GM19372 (cell line): ENCODE data around the gene CDC45.

Experiments
- ATAC-seq: cut with Tn5 transposase; IDR thresholded peaks from one replicate; pipeline ENCODE4 v1.9.1; 2021; ENCODE audit warnings: mild to moderate bottlenecking, low read depth, moderate library complexity; ENCODE audit not compliant: unreplicated experiment

The CDC45 gene

DNA sequence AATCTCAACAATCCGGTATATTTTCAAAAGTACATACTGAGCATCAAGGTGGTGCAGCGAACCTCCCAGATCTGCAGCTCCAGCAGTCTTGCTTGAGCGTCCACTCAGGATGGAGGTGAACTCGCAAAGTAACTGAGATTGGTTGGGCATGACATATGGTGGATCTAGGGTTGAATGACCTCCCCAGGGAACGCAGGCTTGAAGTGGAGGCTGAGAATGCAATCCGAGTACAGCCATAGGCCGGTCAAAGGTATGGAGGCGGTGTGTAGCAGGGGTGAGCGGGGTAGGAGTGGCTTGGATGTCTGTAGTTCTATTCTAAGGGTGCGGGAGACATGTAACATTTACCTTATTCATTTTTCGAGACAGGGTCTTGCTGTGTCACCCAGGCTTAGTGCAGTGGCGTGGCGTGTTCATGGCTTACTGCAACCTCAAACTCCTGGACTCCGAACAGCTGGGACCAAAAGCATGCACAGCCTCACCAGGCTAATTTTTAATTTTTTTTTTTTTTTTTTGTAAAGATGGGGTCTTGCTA, 31.6 kb upstream of the CDC45 start:
- ATAC-seq: peak; percentile 30

DNA sequence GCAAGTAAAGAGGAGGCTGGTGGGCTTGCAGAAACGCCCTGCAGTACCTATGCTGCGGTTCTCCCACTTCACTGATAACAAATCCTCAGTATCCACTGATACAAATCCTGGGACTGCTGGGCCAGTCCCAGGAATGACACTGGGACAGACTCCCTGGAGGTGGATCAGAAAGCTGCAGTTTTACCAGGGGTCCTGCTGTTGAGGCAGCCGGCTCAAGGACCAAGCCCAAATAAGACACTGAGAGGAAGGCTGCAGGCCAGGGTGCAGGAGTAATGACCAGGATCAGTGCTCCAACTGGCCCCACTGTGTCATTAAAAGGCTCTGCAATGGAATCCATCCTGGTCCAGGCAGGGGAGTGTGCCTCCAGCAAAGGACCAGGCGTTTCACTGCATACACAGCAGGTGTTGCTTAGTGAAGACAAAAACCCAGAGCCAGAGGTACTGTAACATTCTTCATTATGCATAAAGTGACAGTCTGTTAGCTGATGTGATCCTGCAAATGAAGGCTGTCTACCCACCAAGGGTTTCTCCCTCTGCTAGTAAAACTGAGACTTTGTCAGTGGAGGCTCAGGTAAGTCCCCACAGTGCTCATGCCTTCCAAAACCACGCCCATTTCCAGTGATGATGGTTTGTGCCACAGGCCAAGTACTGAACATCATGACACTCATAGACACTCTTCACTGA, 30.8 kb upstream of the CDC45 start:
- no peak for ATAC-seq

GRCh38 chr22:19449422-19449767, 30.3 kb upstream of the CDC45 start:
- no peak for ATAC-seq

DNA sequence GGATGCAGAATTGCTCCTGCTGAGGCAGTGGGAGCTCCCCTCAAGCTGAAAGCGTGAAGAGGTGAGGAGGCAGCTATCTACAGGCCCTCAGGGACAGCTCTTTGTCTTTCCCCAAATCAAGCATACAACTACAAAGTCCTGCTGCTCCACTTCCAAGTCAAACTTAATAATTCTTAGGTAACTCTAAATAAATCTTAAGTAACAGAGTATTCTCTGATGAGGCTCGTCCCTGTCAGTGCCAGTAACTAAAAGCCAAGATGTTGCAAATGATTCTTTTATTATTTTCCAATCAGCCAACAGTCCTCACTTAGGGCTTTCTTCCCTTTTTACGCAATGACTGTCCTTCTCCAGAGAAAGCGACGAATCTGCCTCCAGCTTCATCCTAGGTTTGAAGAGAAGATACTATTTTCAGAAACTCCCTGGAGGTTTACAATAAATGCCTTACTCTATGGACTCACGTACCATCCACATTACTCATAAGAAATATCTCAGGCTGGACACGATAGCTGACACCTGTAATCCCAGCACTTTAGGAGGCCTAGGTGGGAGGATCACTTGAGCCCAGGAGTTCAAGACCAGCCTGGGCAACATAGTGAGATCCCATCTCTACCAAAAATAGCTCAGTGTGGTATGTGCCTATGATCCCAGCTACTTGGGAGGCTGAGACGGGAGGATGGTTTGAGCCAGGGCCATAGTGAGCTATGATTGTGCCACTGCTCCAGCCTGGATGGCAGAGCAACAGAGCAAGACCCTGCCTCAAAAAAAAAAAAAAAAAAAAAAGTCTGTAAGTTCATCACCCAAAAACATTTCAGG, 29.2 kb upstream of the CDC45 start:
- no peak for ATAC-seq

- no peak for ATAC-seq
These were observed 28.1 kb upstream of the CDC45 start for GRCh38 chr22:19451570-19451969.

- ATAC-seq: no peak
These were observed 26.0 kb upstream of the CDC45 start for GRCh38 chr22:19453718-19454117.

GRCh38 chr22:19454156-19454555, 25.6 kb upstream of the CDC45 start:
- ATAC-seq: no peak

- no peak for ATAC-seq
These were observed 24.7 kb upstream of the CDC45 start for GRCh38 chr22:19455033-19455432.

DNA sequence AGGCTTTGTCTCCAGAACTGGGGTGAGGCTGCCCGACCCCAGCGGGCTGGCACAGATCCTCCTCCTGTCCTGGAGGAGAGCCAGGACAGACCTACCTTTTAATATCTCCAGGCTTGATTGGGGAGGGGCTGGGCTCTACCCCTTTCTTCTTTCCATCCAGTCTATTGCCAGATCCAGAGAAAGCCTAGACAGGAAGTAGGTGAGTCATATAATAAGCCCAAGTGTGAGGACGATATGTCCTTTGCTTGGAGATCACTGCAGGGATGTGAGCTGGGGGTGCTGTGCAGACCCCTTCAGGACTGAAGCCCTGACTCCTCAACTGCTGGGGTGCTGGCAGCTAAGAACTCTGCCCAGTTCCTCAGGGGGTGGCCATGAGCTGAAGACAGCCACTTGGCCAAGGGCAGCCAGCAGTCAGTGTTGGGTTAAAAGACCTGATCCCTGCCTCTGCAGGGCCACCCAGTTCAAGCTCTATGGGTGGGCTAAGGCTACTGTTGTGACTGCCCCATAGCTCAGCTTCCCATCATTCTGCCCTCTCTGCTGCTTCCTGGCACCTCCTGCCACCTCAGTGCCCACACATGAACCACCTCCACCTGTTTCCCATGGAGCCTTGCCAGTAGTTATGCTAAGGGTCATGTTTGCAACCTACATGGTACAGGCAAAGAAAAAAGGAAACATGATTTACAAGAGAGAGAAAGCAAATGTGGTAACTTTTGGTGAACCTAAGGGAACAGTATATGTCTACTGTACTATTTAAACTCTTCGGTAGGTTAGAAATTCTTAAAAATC, 23.9 kb upstream of the CDC45 start:
- ATAC-seq: no peak

- no peak for ATAC-seq
These were observed 23.2 kb upstream of the CDC45 start for GRCh38 chr22:19456541-19456940.

- no peak for ATAC-seq
These were observed 21.8 kb upstream of the CDC45 start for GRCh38 chr22:19457828-19458428.

GRCh38 chr22:19460036-19460435, 19.7 kb upstream of the CDC45 start:
- ATAC-seq: no peak

DNA sequence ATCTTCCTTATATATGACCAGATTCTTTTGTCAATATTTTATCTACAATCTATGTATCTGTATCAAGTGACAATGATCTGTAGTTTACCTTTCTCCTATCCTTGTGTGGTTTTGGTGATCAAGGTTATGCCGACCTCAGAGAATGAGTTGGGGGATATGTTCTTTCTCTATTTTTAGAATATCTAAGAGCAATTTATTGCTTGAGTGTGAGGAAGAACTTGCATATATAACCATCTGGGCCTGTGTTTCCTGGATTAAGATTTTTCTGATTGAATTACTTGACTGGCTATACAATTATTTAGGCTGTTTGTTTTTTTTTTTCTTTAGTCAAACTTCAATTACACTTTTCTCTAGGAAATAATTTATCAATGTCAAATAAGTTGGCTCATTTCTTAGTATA, 18.2 kb upstream of the CDC45 start:
- no peak for ATAC-seq

GRCh38 chr22:19463008-19463407, 16.7 kb upstream of the CDC45 start:
- no peak for ATAC-seq

GRCh38 chr22:19463491-19464469, 15.9 kb upstream of the CDC45 start:
- ATAC-seq: no peak

- ATAC-seq: no peak
These were observed 15.2 kb upstream of the CDC45 start for GRCh38 chr22:19464546-19464945.

DNA sequence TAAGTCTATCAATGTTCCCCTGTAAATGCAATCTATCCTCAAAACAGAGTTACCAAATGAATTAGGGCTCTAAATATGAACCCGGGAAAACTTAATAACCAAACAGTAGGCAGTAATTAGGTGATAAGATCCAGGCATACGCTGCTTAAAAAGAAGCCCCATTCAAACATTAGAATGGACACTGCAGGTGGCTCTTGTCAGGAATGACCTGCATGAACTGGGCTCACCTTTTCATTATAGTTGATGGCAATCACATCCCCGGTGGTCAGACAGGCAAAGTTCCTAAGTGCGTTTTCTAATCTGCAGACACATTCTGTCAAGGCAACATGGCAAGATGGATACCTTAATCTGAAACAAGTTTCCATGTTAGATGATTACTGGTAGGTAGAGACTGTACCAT, 14.7 kb upstream of the CDC45 start:
- ATAC-seq: no peak

DNA sequence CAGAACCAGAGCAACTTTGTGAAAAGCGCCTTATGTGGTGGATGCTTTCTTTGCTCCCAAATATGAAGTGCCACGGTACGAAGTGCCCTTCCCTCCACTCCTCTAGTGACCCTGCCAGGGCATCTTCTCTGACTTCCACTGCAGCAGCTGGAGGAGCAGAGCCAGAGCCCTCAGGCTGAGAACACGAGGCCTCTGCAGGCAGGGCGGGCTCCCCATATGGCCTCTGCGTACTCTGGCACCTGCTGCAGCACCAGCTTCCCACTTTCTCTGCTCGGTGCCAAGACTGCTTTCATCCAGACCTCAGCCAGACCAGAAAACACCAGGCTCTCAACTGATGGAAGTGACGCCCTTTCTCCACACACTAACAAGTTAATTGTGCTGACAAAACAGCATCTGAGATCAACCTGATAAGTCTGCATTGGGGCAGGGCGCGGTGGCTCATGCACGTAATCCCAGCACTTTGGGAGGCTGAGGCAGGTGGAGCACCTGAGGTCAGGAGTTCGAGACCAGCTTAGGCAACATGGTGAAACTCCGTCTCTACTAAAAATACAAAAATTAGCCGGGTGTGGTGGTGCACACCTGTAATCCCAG, 13.5 kb upstream of the CDC45 start:
- no peak for ATAC-seq
